PC-3 (cell line): ENCODE measurements around the gene BABAM1. TPM values are rescaled to one million over a fixed set of nuclear protein-coding genes. Genes with fewer than 3 reads are reported as not detected.

Experiments
- ATAC-seq: fragments of 200-7000 bp; cut with Tn5 transposase; 2 replicates; pipeline ENCODE4 v1.9.1; 2020; ENCODE audit warnings: mild to moderate bottlenecking, moderate library complexity
- BruUV-seq: library from RNA; stranded (reverse); fragments of 400-500 nt; replicated peaks from 2 replicates; lab custom pipeline; 2021; lab: Mats Ljungman, UMichigan
- CTCF ChIA-PET: fragments of 300-600 bp; sonication (Branson Sonifier 250); formaldehyde crosslinking; loops from one replicate; lab custom pipeline; 2022; ENCODE audit warnings: antibody characterized with exemption; lab: Charles Lee
- POLR2A ChIA-PET: fragments of 300-600 bp; sonication (Branson Sonifier 250); formaldehyde crosslinking; loops from one replicate; lab custom pipeline; 2022; ENCODE audit warnings: antibody characterized with exemption; ENCODE audit not compliant: unreplicated experiment; lab: Charles Lee
- DNase-seq: peaks from one replicate; pipeline ENCODE4 v3.0.0-alpha.2; 2015
- H2AFZ ChIP-seq: fragments of 300-600 bp; sonication (generic); 2 replicates; pipeline ENCODE4 v1.6.0; 2016; ENCODE audit warnings: antibody characterized with exemption, low read length
- H3F3A ChIP-seq: fragments of 300-600 bp; sonication (generic); one replicate; pipeline ENCODE4 v1.6.0; 2017; ENCODE audit warnings: antibody characterized with exemption, low read length, control low read depth, mild to moderate bottlenecking; ENCODE audit not compliant: unreplicated experiment
- H3K27ac ChIP-seq: fragments of 300-600 bp; sonication (generic); 2 replicates; pipeline ENCODE4 v1.5.1; 2016; ENCODE audit warnings: mild to moderate bottlenecking, low read length
- H3K27me3 ChIP-seq: fragments of 300-600 bp; sonication (generic); 2 replicates; pipeline ENCODE4 v1.6.1; 2016; ENCODE audit warnings: low read length, mixed read lengths
- H3K36me3 ChIP-seq: fragments of 300-600 bp; sonication (generic); 2 replicates; pipeline ENCODE4 v1.6.1; 2016; ENCODE audit warnings: low read depth, mixed run types, low read length, mixed read lengths
- H3K4me1 ChIP-seq: fragments of 300-600 bp; sonication (generic); 2 replicates; pipeline ENCODE4 v1.5.1; 2016; ENCODE audit warnings: low read length; ENCODE audit not compliant: insufficient read depth
- H3K4me2 ChIP-seq: fragments of 300-600 bp; sonication (generic); 2 replicates; pipeline ENCODE4 v1.6.0; 2016; ENCODE audit warnings: low read length
- H3K4me3 ChIP-seq: fragments of 300-600 bp; sonication (generic); 2 replicates; pipeline ENCODE4 v1.5.1; 2016; ENCODE audit warnings: mild to moderate bottlenecking, low read length, mixed read lengths
- H3K79me2 ChIP-seq: fragments of 300-600 bp; sonication (generic); 2 replicates; pipeline ENCODE4 v1.6.1; 2017; ENCODE audit warnings: low read length, mixed read lengths
- H3K9ac ChIP-seq: fragments of 300-600 bp; sonication (generic); 2 replicates; pipeline ENCODE4 v1.6.0; 2016; ENCODE audit warnings: mild to moderate bottlenecking, low read length
- H3K9me2 ChIP-seq: fragments of 300-600 bp; sonication (generic); replicated peaks from 2 replicates; pipeline ENCODE4 v1.6.1; 2016; ENCODE audit warnings: mixed run types, low read length, mixed read lengths
- H3K9me3 ChIP-seq: fragments of 300-600 bp; sonication (generic); 2 replicates; pipeline ENCODE4 v1.6.1; 2016; ENCODE audit warnings: low read length, mixed read lengths
- H4K20me1 ChIP-seq: fragments of 300-600 bp; sonication (generic); 2 replicates; pipeline ENCODE4 v1.6.1; 2016; ENCODE audit warnings: low read length, mixed read lengths
- CTCF ChIP-seq: fragments of 300-600 bp; sonication (generic); conservative IDR thresholded peaks from 2 replicates; pipeline ENCODE4 v1.5.1; 2017; ENCODE audit warnings: antibody characterized with exemption, low read depth, mild to moderate bottlenecking, low read length
- EZH2 ChIP-seq: fragments of 300-600 bp; sonication (generic); IDR thresholded peaks from one replicate; pipeline ENCODE4 v1.6.1; 2017; ENCODE audit warnings: antibody characterized with exemption, mild to moderate bottlenecking, low read length; ENCODE audit not compliant: unreplicated experiment
- EZH2phosphoT487 ChIP-seq: fragments of 300-600 bp; sonication (generic); IDR thresholded peaks from 2 replicates; pipeline ENCODE4 v1.6.1; 2018; ENCODE audit warnings: mild to moderate bottlenecking, antibody characterized with exemption, low read length, borderline replicate concordance
- intact Hi-C: fragments of 100-400 bp; cut with micrococcal nuclease; formaldehyde crosslinking; loops from 2 replicates; pipeline ENCODE4 v1.9.0; 2023
- total RNA-seq: library from RNA; depleted of rRNA; stranded (reverse); fragments of >200 nt; gene quantifications from 2 replicates; pipeline ENCODE4 v1.2.3, GENCODE V29; 2014

BABAM1 gene
- total RNA-seq, 1 experiment from 2014 or later = 196 TPM

GRCh38 chr19:17281391-17282304 is 14.4 kb downstream of the BABAM1 start, which contains the start of gene ANKLE1:
ANKLE1 (plus strand) TSS chr19:17281901; CDS start chr19:17281921, 20 bp downstream.
- Histone ChIP-seq H3F3A (no peaks in the 10 kb centered on the region), H3K79me2 (no peaks in the 10 kb centered on the region), H3K27me3 (no peaks in the 10 kb centered on the region), H4K20me1 (no peaks in the 10 kb centered on the region), H3K9me3 (no peaks in the 10 kb centered on the region), H3K9ac (peak within 1 kb of the TSS; percentile 26), H3K9me2 (no peaks in the 10 kb centered on the region), H3K4me1 (no peaks in the 10 kb centered on the region), H3K4me3 (peak within 1 kb of the TSS; percentile 57), H3K27ac (no peak within 1 kb of the TSS), H2AFZ (peak within 1 kb of the TSS; percentile 84), H3K4me2 (peak within 1 kb of the TSS; percentile 81), H3K36me3 (peaks cover 6% of the 10 kb centered on the region; the same call in 1 of the 2 replicates)
- BruUV-seq = no TSS peak
- TF ChIP-seq CTCF = no peak
- no peak for TF ChIP-seq EZH2phosphoT487
- no peak for TF ChIP-seq EZH2
- DNase-seq (no peak), ATAC-seq (no peak)
- ChIA-PET POLR2A (interaction anchor here (0.7 to 1.0 kb wide), 2 partner anchors 15 to 66 kb away, joined by 3 to 5 read pairs; partner anchors contain the start of gene USE1), CTCF (interaction anchor here (0.6 to 1.4 kb wide), 3 partner anchors 15 to 45 kb away, joined by 3 to 4 read pairs (median 3); partner anchors contain the start of gene DDA1)
- intact Hi-C loops = loop anchor here (1.0 to 2.0 kb wide), 3 partner anchors 20 to 214 kb away; no protein-coding TSS in a partner anchor

- DNase-seq (peak; percentile 87), ATAC-seq (peak; percentile 94)
- no peaks in the 10 kb centered on the region for H3K9me2 ChIP-seq
- H3K4me1 ChIP-seq = no peaks in the 10 kb centered on the region
- no peaks in the 10 kb centered on the region for H3K27me3 ChIP-seq
- peak overlapping the region; percentile 81 for H3K4me2 ChIP-seq
- ChIA-PET POLR2A (interaction anchor here (0.5 to 1.0 kb wide), 2 partner anchors 67 to 998 kb away, joined by 5 to 15 read pairs; partner anchors contain the start of gene USE1), CTCF (interaction anchor here (1.1 to 1.4 kb wide), 2 partner anchors 16 to 26 kb away, joined by 3 to 4 read pairs; partner anchors contain the start of gene DDA1)
- H3K27ac ChIP-seq = no peak overlapping the region
- intact Hi-C loops = loop anchor here (1.0 to 2.0 kb wide), 3 partner anchors 21 to 215 kb away; no protein-coding TSS in a partner anchor
- H3F3A ChIP-seq = no peaks in the 10 kb centered on the region
- H3K36me3 ChIP-seq = peaks cover under 1% of the 10 kb centered on the region; the same call in 1 of the 2 replicates
- TF ChIP-seq CTCF = peak; percentile 87
- TF ChIP-seq EZH2phosphoT487 = no peak
- H3K4me3 ChIP-seq = peak overlapping the region; percentile 57
- peak overlapping the region; percentile 26 for H3K9ac ChIP-seq
- no peaks in the 10 kb centered on the region for H3K9me3 ChIP-seq
- no peaks in the 10 kb centered on the region for H4K20me1 ChIP-seq
- H3K79me2 ChIP-seq = no peaks in the 10 kb centered on the region
- peak overlapping the region; percentile 84 for H2AFZ ChIP-seq
- BruUV-seq = no TSS peak
Observed at GRCh38 chr19:17282488-17283125, 15.4 kb downstream of the BABAM1 start.
